Amniotic epithelial cell (primary cell): ENCODE data around the gene PPAT.

Experiments used
- DNase-seq: peaks from one replicate; pipeline ENCODE4 v3.0.0-alpha.2; 2010; ENCODE audit warnings: low read depth

Gene PPAT

DNA sequence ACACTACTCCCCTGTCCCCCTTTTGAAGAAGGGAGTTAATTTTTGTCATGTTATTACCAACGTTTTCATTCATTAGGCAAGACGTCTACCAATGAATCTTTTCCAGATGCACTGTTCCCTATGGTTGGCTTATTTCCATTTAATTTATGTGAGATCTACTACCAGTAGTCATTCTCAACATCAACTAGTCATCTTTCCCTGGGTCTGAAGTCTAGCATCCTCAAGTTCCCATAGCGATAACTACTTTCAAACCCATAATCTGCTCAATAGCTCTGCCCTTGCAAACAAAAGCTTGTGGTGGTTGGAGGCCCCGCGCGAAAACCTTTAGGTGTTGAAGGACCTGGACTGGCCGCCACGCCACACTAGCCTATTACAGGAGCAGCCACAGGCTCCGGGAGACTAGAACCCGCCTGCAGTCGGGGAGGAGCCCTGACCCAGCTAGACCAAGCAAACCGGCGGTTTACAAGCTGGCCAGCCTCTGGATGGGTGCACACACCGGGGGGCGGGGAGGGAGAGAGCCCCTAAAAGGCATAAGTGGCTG lies 746 bp downstream of the PPAT start:
- peak; percentile 62 for DNase-seq

- no peak for DNase-seq
Measured at GRCh38 chr4:56433280-56433679, 2.1 kb downstream of the PPAT start.

GRCh38 chr4:56430203-56430602 lies 5.2 kb downstream of the PPAT start:
- DNase-seq: no peak

- DNase-seq: no peak
Measured at GRCh38 chr4:56427179-56427578, 8.2 kb downstream of the PPAT start.

DNA sequence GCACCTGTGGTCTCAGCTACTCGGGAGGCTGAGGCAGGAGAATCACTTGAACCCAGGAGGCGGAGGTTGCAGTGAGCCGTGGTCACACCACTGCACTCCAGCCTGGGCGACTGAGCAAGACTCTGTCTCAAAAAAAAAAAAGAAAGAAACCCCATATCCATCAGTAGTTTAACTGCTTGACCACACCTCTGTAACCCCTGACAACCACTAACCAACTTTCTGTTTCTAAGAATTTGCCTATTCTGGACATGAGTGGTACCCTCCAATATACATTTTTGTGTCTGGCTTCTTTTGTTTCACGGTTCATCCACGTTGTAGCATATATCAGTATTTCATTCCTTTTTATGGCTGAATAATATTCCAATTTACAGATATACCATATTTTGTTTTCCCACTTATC lies 9.1 kb downstream of the PPAT start:
- DNase-seq: no peak

- DNase-seq: no peak
Measured at GRCh38 chr4:56425518-56425917, 9.9 kb downstream of the PPAT start.

DNA sequence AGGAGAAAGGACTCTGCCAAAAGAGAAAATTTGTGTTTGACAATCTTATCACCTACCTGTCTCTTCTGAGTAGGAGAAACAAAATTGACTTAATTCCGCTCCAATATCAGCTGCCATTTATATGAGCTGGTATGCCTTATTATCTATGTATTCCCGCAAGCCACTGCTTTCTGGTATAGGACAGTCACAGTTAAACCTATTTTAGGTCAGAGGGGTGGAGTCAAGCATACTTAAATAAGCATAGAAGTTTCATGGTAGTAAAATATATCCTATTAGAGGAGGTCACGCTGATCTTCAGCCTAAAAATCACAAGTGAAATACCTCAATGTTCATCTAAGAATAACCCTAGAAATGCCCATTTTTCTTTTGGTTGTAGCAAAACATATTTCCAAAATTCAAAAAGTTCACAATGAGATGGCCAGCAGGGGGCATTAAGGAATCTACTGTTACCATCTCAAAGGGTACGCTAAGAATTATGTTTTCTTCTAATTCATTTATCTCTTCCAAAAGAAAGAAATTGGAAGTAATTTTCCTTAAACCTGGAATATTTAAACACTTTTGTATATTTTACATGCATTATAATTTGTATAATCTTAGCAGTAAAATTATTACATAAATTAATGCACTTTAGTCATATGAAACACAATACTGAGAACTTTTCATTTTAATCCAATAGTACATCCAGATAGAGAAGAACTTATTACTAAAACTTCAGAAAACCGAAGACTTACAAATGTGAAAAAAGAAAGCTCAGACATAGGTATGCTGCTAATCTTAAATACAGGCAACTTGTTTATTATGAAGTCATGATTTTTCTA lies 10.5 kb downstream of the PPAT start:
- DNase-seq: peak; percentile 35

DNA sequence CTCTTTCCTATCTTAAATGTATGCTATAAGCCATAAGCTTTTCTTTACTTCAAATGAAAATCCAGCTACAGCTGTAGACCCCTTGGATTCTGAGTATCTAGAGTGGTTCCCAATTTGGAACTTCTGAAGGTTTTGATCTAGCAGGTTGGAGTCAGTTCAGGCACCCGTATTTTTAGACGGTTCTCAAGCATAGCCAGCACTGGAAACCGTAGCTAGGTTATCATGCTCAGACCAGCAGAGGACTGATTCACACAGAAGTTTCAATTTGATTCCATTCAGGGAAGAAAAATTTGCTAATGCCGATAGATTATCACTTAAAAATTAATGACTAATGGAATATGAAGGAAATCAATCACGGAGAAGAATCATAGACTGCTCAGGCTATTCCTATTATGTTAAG lies 11.2 kb downstream of the PPAT start:
- no peak for DNase-seq

DNA sequence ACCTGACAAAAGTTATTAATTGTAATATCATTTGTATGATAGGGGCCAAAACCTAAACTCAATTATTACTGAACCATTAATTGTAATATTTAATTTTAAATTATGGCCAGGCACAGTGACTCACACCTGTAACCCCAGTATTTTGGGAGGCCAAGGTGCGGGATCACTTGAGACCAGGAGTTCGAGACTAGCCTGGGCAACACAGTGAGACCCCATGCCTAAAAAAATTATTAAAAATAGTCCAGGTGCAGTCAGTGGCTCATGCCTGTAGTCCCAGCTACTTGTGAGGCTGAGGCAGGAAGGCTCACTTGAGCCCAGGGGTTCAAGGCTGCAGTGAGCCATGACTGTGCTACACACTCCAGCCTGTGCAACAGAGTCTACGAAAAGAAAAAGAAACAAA lies 18.0 kb downstream of the PPAT start:
- DNase-seq: no peak

GRCh38 chr4:56416349-56416748 lies 19.1 kb downstream of the PPAT start:
- DNase-seq: no peak

DNA sequence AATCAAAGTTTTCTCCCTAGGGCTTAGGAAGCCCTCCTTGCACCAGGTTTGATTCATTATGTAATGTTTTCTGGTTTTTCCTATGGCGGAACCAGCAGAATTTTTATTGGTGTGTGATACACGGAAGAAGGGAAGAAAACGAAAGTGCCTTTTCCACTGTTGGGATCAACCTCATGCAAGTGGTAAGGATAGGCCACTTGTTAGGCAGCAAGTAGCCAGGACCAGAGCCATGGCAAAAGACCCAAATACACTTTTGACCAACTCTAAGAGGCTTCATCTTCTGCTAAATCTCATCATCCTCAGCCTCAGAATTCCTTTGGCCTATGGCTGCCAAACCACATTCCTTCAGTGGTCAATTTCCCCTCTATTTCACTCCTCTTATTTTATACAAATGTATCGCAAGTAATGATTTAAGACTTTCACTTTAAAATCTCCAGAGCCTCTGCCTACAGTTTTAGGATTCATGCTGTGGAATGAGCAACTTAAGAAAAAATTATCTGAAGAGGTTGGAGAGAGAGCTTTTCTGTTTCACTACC lies 21.2 kb downstream of the PPAT start:
- peak; percentile 28 for DNase-seq

DNA sequence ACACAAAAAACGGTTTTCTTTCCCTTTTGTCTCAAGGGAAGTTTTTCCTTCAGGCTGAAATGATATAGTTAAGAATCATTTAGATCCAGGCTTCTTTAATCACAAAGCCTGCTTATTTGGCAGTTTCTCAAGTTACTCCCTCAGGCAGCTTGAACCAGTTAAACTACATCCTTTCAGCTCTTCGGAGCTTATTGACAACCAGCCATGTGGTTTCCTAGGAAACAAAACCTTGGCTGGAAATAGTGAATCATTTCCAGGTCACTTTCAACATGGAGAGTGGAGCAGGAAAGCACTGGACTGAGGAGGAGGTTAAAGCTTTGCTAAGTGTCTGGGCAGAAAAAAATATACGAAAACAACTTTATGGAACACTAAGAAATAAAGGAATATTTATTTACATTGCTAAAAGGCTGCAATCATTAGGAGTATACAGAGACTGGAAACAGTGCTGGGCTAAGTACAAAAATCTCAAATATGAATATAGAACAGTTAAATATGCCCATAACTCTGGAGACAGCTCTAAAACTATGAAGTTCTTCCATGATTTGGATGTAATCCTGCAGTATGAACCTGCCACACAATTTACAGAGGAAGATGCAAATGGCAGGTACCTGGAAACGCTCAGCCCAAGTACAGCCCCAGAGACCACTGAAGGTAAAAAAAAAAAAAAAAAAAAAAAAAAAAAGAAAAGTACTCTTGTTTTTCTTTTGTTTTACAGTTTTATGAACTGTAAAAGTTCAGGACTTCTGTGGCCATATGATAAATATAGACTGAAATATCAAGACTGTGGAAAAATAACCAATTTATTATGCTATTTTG lies 25.0 kb downstream of the PPAT start:
- DNase-seq: peak; percentile 96

GRCh38 chr4:56409511-56410090 lies 25.8 kb downstream of the PPAT start:
- DNase-seq: no peak

DNA sequence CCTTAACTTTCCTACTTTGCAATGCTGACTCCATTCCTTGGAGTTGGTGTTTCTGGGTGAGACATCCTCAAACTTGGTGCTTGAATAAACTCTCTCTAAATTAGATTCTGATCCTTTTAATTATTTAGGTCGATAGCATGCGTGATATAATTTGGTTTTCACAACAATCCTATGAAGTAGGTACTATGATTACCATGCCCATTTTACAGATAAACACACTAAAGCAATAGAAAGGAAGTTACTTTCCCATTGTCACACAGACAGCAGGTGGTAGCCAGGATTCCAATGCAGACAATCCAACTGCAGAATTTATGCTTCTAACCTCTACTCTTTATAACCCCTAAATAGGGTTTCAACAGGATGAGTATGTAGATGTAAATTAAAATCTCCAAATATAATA lies 26.4 kb downstream of the PPAT start:
- DNase-seq: no peak

GRCh38 chr4:56406151-56406550 lies 29.3 kb downstream of the PPAT start:
- no peak for DNase-seq

- DNase-seq: no peak
Measured at GRCh38 chr4:56405016-56405415, 30.4 kb downstream of the PPAT start.

DNA sequence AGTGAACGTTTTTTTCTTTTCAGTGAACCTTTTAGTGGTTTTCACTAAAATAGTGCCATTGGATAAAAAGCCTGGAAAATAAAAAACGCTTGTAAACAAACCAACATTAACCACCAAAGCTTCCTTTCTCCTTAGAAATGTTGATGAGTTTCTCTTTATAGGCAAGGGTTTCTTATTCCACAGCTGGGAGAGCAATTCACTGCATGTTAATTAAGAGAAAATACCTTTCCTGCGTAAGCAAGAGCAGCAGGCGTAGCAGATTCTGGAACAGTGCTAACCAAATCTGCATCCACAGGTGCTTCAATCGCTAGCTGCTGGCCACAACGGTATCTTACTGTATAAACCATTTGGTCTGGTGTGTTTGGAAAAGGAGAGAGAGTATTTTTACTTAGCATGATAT lies 34.9 kb downstream of the PPAT start:
- DNase-seq: no peak

DNA sequence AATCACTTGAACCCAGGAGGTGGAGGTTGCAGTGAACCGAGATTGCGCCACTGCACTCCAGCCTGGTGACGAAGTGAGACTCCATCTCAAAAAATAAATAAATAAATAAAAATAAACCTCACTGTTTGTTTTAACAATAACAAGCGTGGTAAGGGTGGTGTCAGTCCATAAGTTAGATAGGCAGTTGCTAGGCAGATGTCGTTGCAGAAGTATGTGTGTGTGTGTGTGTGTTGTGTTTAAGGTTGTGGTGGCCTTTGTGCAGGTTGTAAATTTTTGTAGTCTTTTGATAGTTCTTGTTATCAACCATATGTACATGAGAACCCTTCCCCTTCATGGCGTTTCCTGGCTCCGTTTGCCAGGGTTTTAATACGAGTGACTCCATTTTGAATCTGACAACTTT lies 44.1 kb downstream of the PPAT start:
- DNase-seq: no peak

DNA sequence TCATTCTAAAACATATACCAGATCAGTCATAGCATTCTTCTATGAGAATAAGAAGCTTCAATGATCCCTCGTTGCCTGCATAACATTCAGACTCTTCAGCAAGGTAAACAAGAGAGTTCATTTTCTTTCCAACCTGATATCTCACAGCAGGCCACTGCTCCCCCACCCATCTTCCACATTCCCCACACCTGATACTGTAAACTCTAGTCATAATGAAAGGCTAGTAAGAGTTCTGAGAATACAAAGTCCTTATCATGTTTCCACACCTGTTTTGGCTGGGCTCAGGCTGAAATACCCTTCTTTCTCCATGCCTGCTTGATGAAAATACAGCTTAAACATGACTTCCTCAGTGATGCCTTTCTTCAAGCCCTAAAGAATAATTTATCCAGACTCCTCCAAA lies 45.9 kb downstream of the PPAT start:
- no peak for DNase-seq

DNA sequence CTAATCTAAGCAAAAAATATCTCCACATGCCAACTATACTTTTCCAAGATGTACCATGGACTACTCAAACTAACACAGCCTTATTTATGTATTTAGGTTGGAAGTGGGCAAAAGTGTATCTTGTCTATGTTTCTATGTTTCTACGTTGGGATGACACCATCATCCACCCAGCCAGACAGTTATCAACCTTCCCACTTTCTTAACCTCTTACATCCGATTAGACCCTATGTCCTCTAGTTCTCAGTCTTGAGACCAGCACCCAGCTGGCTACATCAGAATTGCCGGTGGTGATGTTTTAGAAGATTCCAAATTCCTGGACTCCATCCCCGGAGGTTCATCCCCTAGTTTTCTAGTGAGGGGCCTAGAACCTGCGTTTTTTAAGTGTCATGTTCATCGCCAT lies 47.1 kb downstream of the PPAT start:
- DNase-seq: no peak

- DNase-seq: peak; percentile 94
Measured at GRCh38 chr4:56387023-56388001, 48.1 kb downstream of the PPAT start, which contains the start of gene AASDH. AASDH (minus strand) TSS chr4:56387491; CDS start chr4:56384299, 3,192 bp downstream.
